CD8-positive, alpha-beta memory T cell (primary cell): Measurements from ENCODE around the gene C1QTNF1. TPM values are rescaled to one million over a fixed set of nuclear protein-coding genes. Genes with fewer than 3 reads are reported as not detected.

Source experiments
- CTCF ChIA-PET: fragments of 350-600 bp; sonication (Branson Sonifier 250); formaldehyde crosslinking; loops from one replicate; lab custom pipeline; 2021; ENCODE audit warnings: antibody characterized with exemption; lab: Charles Lee
- POLR2A ChIA-PET: fragments of 350-600 bp; sonication (Branson Sonifier 250); formaldehyde crosslinking; loops from one replicate; lab custom pipeline; 2021; ENCODE audit warnings: antibody characterized with exemption; lab: Charles Lee
- DNase-seq, 5 donors: peaks; one replicate each; pipeline versions ENCODE4 v3.0.0 to v3.0.0-alpha.2; 2020 to 2022; ENCODE audit warnings: mixed read lengths in 1 of 5
- H3K27ac ChIP-seq: one replicate; pipeline ENCODE4 v1.7.0; 2013; ENCODE audit warnings: low read depth, mild to moderate bottlenecking, low read length, moderate library complexity
- H3K27me3 ChIP-seq: 2 replicates; pipeline ENCODE4 v1.7.0; 2013; ENCODE audit warnings: low read length, mild to moderate bottlenecking; ENCODE audit not compliant: insufficient read depth, poor library complexity, severe bottlenecking
- H3K36me3 ChIP-seq: 2 replicates; pipeline ENCODE4 v1.7.0; 2013; ENCODE audit warnings: mild to moderate bottlenecking, low read length, moderate library complexity; ENCODE audit not compliant: insufficient read depth
- H3K4me1 ChIP-seq: 2 replicates; pipeline ENCODE4 v1.7.0; 2013; ENCODE audit warnings: mild to moderate bottlenecking, low read length, moderate library complexity; ENCODE audit not compliant: insufficient read depth
- H3K4me3 ChIP-seq: 2 replicates; pipeline ENCODE4 v1.7.0; 2013; ENCODE audit warnings: mild to moderate bottlenecking, low read length
- H3K9me3 ChIP-seq: 2 replicates; pipeline ENCODE4 v1.7.0; 2013; ENCODE audit warnings: mild to moderate bottlenecking, low read length
- H3K27ac Mint-ChIP-seq, 8 donors: one replicate each; pipeline ENCODE4 v1.8.0; 2020 to 2021; ENCODE audit warnings: mixed read lengths in 8 of 8, mild to moderate bottlenecking in 6 of 8, inconsistent platforms in 3 of 8, moderate library complexity in 3 of 8
- H3K27me3 Mint-ChIP-seq, 2 donors: one replicate each; pipeline ENCODE4 v1.8.0; 2020 to 2021; ENCODE audit warnings: mixed read lengths in 2 of 2, mild to moderate bottlenecking in 1 of 2, moderate library complexity in 1 of 2
- H3K36me3 Mint-ChIP-seq, 3 donors: one replicate each; pipeline ENCODE4 v1.8.0; 2020 to 2021; ENCODE audit warnings: mixed read lengths in 3 of 3, inconsistent platforms in 1 of 3, mild to moderate bottlenecking in 1 of 3
- H3K4me1 Mint-ChIP-seq, 3 donors: one replicate each; pipeline ENCODE4 v1.8.0; 2020 to 2021; ENCODE audit warnings: mixed read lengths in 3 of 3, inconsistent platforms in 1 of 3, mild to moderate bottlenecking in 1 of 3
- H3K4me3 Mint-ChIP-seq, 7 donors: one replicate each; pipeline ENCODE4 v1.8.0; 2020 to 2021; ENCODE audit warnings: mixed read lengths in 7 of 7, mild to moderate bottlenecking in 6 of 7, moderate library complexity in 4 of 7, inconsistent platforms in 2 of 7
- H3K9me3 Mint-ChIP-seq, 5 donors: one replicate each; pipeline ENCODE4 v1.8.0; 2020 to 2022; ENCODE audit warnings: mixed read lengths in 5 of 5, mild to moderate bottlenecking in 3 of 5, moderate library complexity in 2 of 5, inconsistent platforms in 1 of 5
- polyA plus RNA-seq: library from polyadenylated mRNA; unstranded; fragments of 300-500 nt; fragmentation: Illumina TruSeq; gene quantifications from one replicate; pipeline ENCODE4 v1.2.3, GENCODE V29; 2021
- total RNA-seq, 2 experiments: library from RNA; stranded (reverse); gene quantifications; one replicate each; pipeline ENCODE4 v1.2.3, GENCODE V29; 2021

C1QTNF1 gene
- total and polyA plus RNA-seq, 3 experiments from 2014 or later: 0.22 TPM; not detected in 2

- H3K4me3 ChIP-seq: no peak overlapping the region
- no peak for DNase-seq
- H3K36me3 ChIP-seq: peaks cover 7% of the 10 kb centered on the region
- Mint-ChIP-seq H3K36me3 (peaks cover 0 to 65% (median 2%) of the 10 kb centered on the region in 3 donors), H3K9me3 (no peaks in the 10 kb centered on the region), H3K4me3 (no peak overlapping the region), H3K27ac (no peak overlapping the region), H3K4me1 (peaks cover 8 to 19% (median 17%) of the 10 kb centered on the region in 3 donors), H3K27me3 (no peaks in the 10 kb centered on the region)
- ChIA-PET POLR2A (no interaction called here), CTCF (interaction anchor here (1.5 kb wide), 1 partner anchor 9 kb away, joined by 4 read pairs; no protein-coding TSS in a partner anchor)
- H3K27ac ChIP-seq: no peak overlapping the region
- peaks cover 10% of the 10 kb centered on the region for H3K4me1 ChIP-seq
- H3K9me3 ChIP-seq: no peaks in the 10 kb centered on the region
- no peaks in the 10 kb centered on the region for H3K27me3 ChIP-seq
Measured at GRCh38 chr17:78991017-78991738, 32.8 kb upstream of the C1QTNF1 start.

GRCh38 chr17:78991906-78992532 is 31.9 kb upstream of the C1QTNF1 start:
- Mint-ChIP-seq H3K27ac (peak overlapping the region in 1 of 8 donors; percentile 21), H3K27me3 (no peaks in the 10 kb centered on the region), H3K4me1 (peaks cover 0 to 11% (median 9%) of the 10 kb centered on the region in 3 donors), H3K9me3 (no peaks in the 10 kb centered on the region), H3K4me3 (no peak overlapping the region), H3K36me3 (peaks cover 0 to 73% (median 2%) of the 10 kb centered on the region in 3 donors)
- no peaks in the 10 kb centered on the region for H3K27me3 ChIP-seq
- CTCF ChIA-PET: no interaction called here
- POLR2A ChIA-PET: no interaction called here
- H3K9me3 ChIP-seq: no peaks in the 10 kb centered on the region
- H3K4me1 ChIP-seq: peaks cover 1% of the 10 kb centered on the region
- H3K4me3 ChIP-seq: no peak overlapping the region
- H3K36me3 ChIP-seq: peaks cover 15% of the 10 kb centered on the region
- no peak overlapping the region for H3K27ac ChIP-seq
- no peak for DNase-seq

- peaks cover 0 to 79% (median 2%) of the 10 kb centered on the region in 3 donors for H3K36me3 Mint-ChIP-seq
- H3K27me3 Mint-ChIP-seq: no peaks in the 10 kb centered on the region
- Histone ChIP-seq H3K4me1 (no peaks in the 10 kb centered on the region), H3K36me3 (peaks cover 18% of the 10 kb centered on the region), H3K4me3 (no peak overlapping the region), H3K27ac (no peak overlapping the region), H3K9me3 (no peaks in the 10 kb centered on the region), H3K27me3 (no peaks in the 10 kb centered on the region)
- POLR2A ChIA-PET: no interaction called here
- peak overlapping the region in 3 of 8 donors; percentile 32 to 61 (median 38) for H3K27ac Mint-ChIP-seq
- peaks cover 0 to 9% (median 7%) of the 10 kb centered on the region in 3 donors for H3K4me1 Mint-ChIP-seq
- H3K4me3 Mint-ChIP-seq: no peak overlapping the region
- CTCF ChIA-PET: no interaction called here
- no peak for DNase-seq
- no peaks in the 10 kb centered on the region for H3K9me3 Mint-ChIP-seq
Measured at GRCh38 chr17:78992542-78993212, 31.3 kb upstream of the C1QTNF1 start.

- H3K4me3 ChIP-seq: no peak overlapping the region
- peak overlapping the region in 3 of 8 donors; percentile 32 to 61 (median 38) for H3K27ac Mint-ChIP-seq
- peak in 3 of 5 donors; percentile 18 to 36 (median 28) for DNase-seq
- CTCF ChIA-PET: interaction anchor here (1.7 kb wide), 1 partner anchor 8 kb away, joined by 4 read pairs; no protein-coding TSS in a partner anchor
- peaks cover 0 to 84% (median 4%) of the 10 kb centered on the region in 3 donors for H3K36me3 Mint-ChIP-seq
- H3K36me3 ChIP-seq: peaks cover 21% of the 10 kb centered on the region
- H3K9me3 ChIP-seq: no peaks in the 10 kb centered on the region
- no peaks in the 10 kb centered on the region for H3K4me1 ChIP-seq
- POLR2A ChIA-PET: no interaction called here
- H3K27me3 ChIP-seq: no peaks in the 10 kb centered on the region
- H3K4me3 Mint-ChIP-seq: peak overlapping the region in 1 of 7 donors; percentile 73
- H3K4me1 Mint-ChIP-seq: peaks cover 0 to 9% (median 7%) of the 10 kb centered on the region in 3 donors
- no peaks in the 10 kb centered on the region for H3K9me3 Mint-ChIP-seq
- no peaks in the 10 kb centered on the region for H3K27me3 Mint-ChIP-seq
- H3K27ac ChIP-seq: no peak overlapping the region
Measured at GRCh38 chr17:78993241-78993956, 30.6 kb upstream of the C1QTNF1 start.

GRCh38 chr17:78993981-78994671 is 29.8 kb upstream of the C1QTNF1 start:
- Mint-ChIP-seq H3K36me3 (peaks cover 0 to 89% (median 4%) of the 10 kb centered on the region in 3 donors), H3K9me3 (no peaks in the 10 kb centered on the region), H3K27me3 (no peaks in the 10 kb centered on the region), H3K27ac (no peak overlapping the region), H3K4me3 (no peak overlapping the region), H3K4me1 (peaks cover 0 to 9% (median 7%) of the 10 kb centered on the region in 3 donors)
- no peak overlapping the region for H3K27ac ChIP-seq
- DNase-seq: no peak
- ChIA-PET POLR2A (no interaction called here), CTCF (interaction anchor here (1.7 kb wide), 1 partner anchor 8 kb away, joined by 4 read pairs; no protein-coding TSS in a partner anchor)
- no peak overlapping the region for H3K4me3 ChIP-seq
- no peaks in the 10 kb centered on the region for H3K27me3 ChIP-seq
- no peaks in the 10 kb centered on the region for H3K9me3 ChIP-seq
- no peaks in the 10 kb centered on the region for H3K4me1 ChIP-seq
- peaks cover 21% of the 10 kb centered on the region for H3K36me3 ChIP-seq

GRCh38 chr17:78995022-78995760 is 28.8 kb upstream of the C1QTNF1 start:
- POLR2A ChIA-PET: no interaction called here
- no peak overlapping the region for H3K27ac ChIP-seq
- H3K27me3 Mint-ChIP-seq: no peaks in the 10 kb centered on the region
- no peak overlapping the region for H3K4me3 ChIP-seq
- no peaks in the 10 kb centered on the region for H3K27me3 ChIP-seq
- no peaks in the 10 kb centered on the region for H3K9me3 ChIP-seq
- peaks cover 0 to 89% (median 6%) of the 10 kb centered on the region in 3 donors for H3K36me3 Mint-ChIP-seq
- DNase-seq: no peak
- H3K4me3 Mint-ChIP-seq: no peak overlapping the region
- CTCF ChIA-PET: interaction anchor here (0.8 to 1.8 kb wide), 4 partner anchors 9 to 47 kb away, joined by 3 to 5 read pairs (median 4); partner anchors contain the start of gene LGALS3BP
- H3K36me3 ChIP-seq: peaks cover 21% of the 10 kb centered on the region
- H3K4me1 Mint-ChIP-seq: peaks cover 0 to 9% (median 7%) of the 10 kb centered on the region in 3 donors
- no peaks in the 10 kb centered on the region for H3K9me3 Mint-ChIP-seq
- peak overlapping the region in 1 of 8 donors; percentile 54 for H3K27ac Mint-ChIP-seq
- H3K4me1 ChIP-seq: no peaks in the 10 kb centered on the region
